Measurements from ENCODE around the gene TYSND1.
"Not testable (repeated sequence)": the region's sequence is repeated elsewhere in the genome, so short reads cannot be mapped to it uniquely, and the experiment has no call there.

TYSND1 gene

GRCh38 chr10:70163448-70163847 lies 16.9 kb upstream of the TYSND1 start:
- no peak for DNase-seq

- peak; percentile 18 for DNase-seq
These were observed 16.3 kb upstream of the TYSND1 start for GRCh38 chr10:70162892-70163201.

- DNase-seq: no peak
These were observed 15.8 kb upstream of the TYSND1 start for GRCh38 chr10:70162151-70162891.

- DNase-seq: no peak
These were observed 14.3 kb upstream of the TYSND1 start for GRCh38 chr10:70160798-70161197.

GRCh38 chr10:70159366-70159765 lies 12.9 kb upstream of the TYSND1 start:
- DNase-seq: not testable (repeated sequence)

- no peak for DNase-seq
These were observed 11.6 kb upstream of the TYSND1 start for GRCh38 chr10:70158113-70158512.

GRCh38 chr10:70155255-70155838 lies 8.8 kb upstream of the TYSND1 start:
- no peak for DNase-seq

- DNase-seq: no peak
These were observed 2.0 kb upstream of the TYSND1 start for GRCh38 chr10:70148516-70148915.

GRCh38 chr10:70147259-70147625 lies 742 bp upstream of the TYSND1 start:
- DNase-seq: no peak

- peak; percentile 68 for DNase-seq
These were observed 623 bp downstream of the TYSND1 start for GRCh38 chr10:70145666-70146488.

- no peak for DNase-seq
These were observed 1.3 kb downstream of the TYSND1 start for GRCh38 chr10:70145166-70145665.

- DNase-seq: no peak
These were observed 2.0 kb downstream of the TYSND1 start for GRCh38 chr10:70144372-70145110.

GRCh38 chr10:70142555-70142954 lies 3.9 kb downstream of the TYSND1 start:
- DNase-seq: no peak

- no peak for DNase-seq
These were observed 6.2 kb downstream of the TYSND1 start for GRCh38 chr10:70140297-70140696.

- no peak for DNase-seq
These were observed 6.6 kb downstream of the TYSND1 start for GRCh38 chr10:70139997-70140250.

- DNase-seq: no peak
These were observed 7.1 kb downstream of the TYSND1 start for GRCh38 chr10:70139151-70139996.

GRCh38 chr10:70137927-70138883 lies 8.3 kb downstream of the TYSND1 start:
- DNase-seq: no peak

GRCh38 chr10:70137135-70137534 lies 9.4 kb downstream of the TYSND1 start:
- no peak for DNase-seq

- DNase-seq: no peak
These were observed 10.8 kb downstream of the TYSND1 start for GRCh38 chr10:70135684-70136083.

GRCh38 chr10:70135046-70135445 lies 11.5 kb downstream of the TYSND1 start:
- no peak for DNase-seq
